ENCODE measurements around the gene LSMEM2. TPM values are rescaled to one million over a fixed set of nuclear protein-coding genes. Genes with fewer than 3 reads are reported as not detected.
A peak's percentile ranks its signal among the peaks of the same experiment; 100 is the strongest.

Gene LSMEM2
- polyA plus RNA-seq, 1 experiment, result not detected

DNA sequence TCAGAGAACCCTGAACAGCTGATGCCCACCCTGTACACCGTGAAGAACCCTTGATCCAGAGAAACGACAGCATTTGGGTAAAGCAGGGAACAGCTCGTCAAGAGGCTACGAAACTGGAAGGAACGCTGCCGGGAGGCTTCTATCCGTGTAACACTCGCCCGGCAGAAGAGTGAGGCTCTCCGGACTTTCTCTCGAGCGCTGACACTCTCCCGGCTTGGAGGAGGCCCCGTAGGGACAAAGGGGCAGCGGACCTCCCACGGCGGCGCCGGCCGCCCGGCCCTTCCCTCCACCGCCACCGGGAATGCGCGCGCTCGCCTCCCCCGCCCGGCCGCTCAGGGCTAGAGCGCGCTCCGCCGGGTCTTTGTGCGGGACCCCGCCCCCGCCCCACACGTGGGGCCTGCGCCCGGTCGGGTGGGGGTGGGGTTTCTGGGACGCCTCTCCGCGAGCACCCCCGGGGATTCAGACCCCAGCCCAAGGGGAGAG, 42.0 kb downstream of the LSMEM2 start:
- Histone ChIP-seq H3K27me3 (ENCODE audit: control insufficient read depth, insufficient read depth, low read length) (no peaks in the 10 kb centered on the region), H3K27ac (ENCODE audit: low read depth, low read length) (peak overlapping the region; percentile 40), H3K4me3 (ENCODE audit: low read depth, low read length) (peak overlapping the region; percentile 83), H3K9me3 (ENCODE audit: control insufficient read depth, insufficient read depth, low read length) (no peaks in the 10 kb centered on the region; the same call in 1 of the 2 replicates)
- POLR2A ChIA-PET, result interaction anchor here (0.6 to 1.0 kb wide), 3 partner anchors 20 to 58 kb away, joined by 3 to 9 read pairs (median 3); partner anchors contain the start of genes HYAL3, NAA80 and RASSF1
- CTCF ChIA-PET, result interaction anchor here (0.6 to 1.1 kb wide), 9 partner anchors 10 to 222 kb away, joined by 3 to 5 read pairs (median 3); no protein-coding TSS in a partner anchor
- no peak for DNase-seq (ENCODE audit: low read depth, low spot score)
- TF ChIP-seq, protein P1, sequence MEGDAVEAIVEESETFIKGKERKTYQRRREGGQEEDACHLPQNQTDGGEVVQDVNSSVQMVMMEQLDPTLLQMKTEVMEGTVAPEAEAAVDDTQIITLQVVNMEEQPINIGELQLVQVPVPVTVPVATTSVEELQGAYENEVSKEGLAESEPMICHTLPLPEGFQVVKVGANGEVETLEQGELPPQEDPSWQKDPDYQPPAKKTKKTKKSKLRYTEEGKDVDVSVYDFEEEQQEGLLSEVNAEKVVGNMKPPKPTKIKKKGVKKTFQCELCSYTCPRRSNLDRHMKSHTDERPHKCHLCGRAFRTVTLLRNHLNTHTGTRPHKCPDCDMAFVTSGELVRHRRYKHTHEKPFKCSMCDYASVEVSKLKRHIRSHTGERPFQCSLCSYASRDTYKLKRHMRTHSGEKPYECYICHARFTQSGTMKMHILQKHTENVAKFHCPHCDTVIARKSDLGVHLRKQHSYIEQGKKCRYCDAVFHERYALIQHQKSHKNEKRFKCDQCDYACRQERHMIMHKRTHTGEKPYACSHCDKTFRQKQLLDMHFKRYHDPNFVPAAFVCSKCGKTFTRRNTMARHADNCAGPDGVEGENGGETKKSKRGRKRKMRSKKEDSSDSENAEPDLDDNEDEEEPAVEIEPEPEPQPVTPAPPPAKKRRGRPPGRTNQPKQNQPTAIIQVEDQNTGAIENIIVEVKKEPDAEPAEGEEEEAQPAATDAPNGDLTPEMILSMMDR (IDR thresholded peaks at IDR 0.05; ENCODE audit: low read depth, low read length), result no peak

DNA sequence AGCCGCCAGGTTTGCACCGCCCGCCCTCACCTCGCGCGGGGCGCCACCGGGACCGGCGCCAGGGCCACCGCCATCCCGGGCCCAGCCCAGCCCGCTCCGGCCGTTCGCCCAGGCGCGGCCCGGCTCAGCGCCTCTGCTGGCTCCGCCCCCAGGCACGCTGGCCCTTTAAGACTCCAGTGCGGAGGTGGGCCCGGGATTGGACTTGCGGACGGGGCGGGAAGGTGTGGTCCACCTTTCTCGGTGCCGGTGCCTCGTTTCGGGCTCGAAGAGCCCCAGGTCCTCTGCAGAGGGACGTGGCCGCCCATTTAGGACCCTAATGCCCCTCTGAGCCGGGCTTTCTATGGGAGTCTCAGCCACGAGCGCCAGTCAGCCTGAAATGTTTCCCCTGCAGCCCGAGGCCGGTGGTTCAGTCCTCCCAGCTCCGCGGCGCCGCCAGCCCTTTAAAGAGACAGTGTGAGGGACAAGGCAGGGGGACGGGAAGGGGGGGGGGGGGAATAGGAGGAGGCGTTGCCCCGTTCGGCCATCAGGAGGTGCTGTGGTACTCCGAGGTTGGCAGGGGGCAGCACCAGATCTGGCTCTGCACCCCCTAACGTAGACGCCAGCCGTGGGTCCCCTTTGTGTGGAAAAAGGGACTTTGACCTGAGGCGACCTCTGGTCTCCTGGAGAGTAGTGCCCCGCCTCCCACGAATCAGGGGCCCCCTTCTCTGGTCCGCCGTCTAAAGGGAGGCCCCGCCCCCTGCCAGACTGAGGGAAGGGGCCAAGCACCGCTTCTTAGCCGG, 42.6 kb downstream of the LSMEM2 start:
- Histone ChIP-seq H3K27ac (ENCODE audit: low read depth, low read length) (peak overlapping the region; percentile 93), H3K27me3 (ENCODE audit: control insufficient read depth, insufficient read depth, low read length) (no peaks in the 10 kb centered on the region), H3K4me3 (ENCODE audit: low read depth, low read length) (peak overlapping the region; percentile 83), H3K9me3 (ENCODE audit: control insufficient read depth, insufficient read depth, low read length) (no peaks in the 10 kb centered on the region; the same call in 1 of the 2 replicates)
- peak; percentile 61 for DNase-seq (ENCODE audit: low read depth, low spot score)
- TF ChIP-seq, protein P1 (IDR thresholded peaks at IDR 0.05; ENCODE audit: low read depth, low read length), result peak; percentile 49
- CTCF ChIA-PET, result interaction anchor here (0.6 to 1.4 kb wide), 8 partner anchors 9 to 154 kb away, joined by 3 to 5 read pairs (median 3); no protein-coding TSS in a partner anchor
- POLR2A ChIA-PET, result interaction anchor here (0.6 to 0.8 kb wide), 3 partner anchors 19 to 58 kb away, joined by 3 to 9 read pairs (median 3); partner anchors contain the start of genes IFRD2 and RASSF1

GRCh38 chr3:50322115-50322385, 43.2 kb downstream of the LSMEM2 start:
- ChIA-PET POLR2A (interaction anchor here (0.8 kb wide), 1 partner anchor 30 kb away, joined by 3 read pairs; the partner anchor contains the start of gene IFRD2), CTCF (interaction anchor here (1.4 kb wide), 1 partner anchor 62 kb away, joined by 3 read pairs; no protein-coding TSS in a partner anchor)
- TF ChIP-seq, protein P1 (IDR thresholded peaks at IDR 0.05; ENCODE audit: low read depth, low read length), result no peak
- no peak overlapping the region for H3K27ac ChIP-seq (ENCODE audit: low read depth, low read length)
- DNase-seq (ENCODE audit: low read depth, low spot score), result no peak
- no peaks in the 10 kb centered on the region; the same call in 1 of the 2 replicates for H3K9me3 ChIP-seq (ENCODE audit: control insufficient read depth, insufficient read depth, low read length)
- no peaks in the 10 kb centered on the region for H3K27me3 ChIP-seq (ENCODE audit: control insufficient read depth, insufficient read depth, low read length)
- peak overlapping the region; percentile 83 for H3K4me3 ChIP-seq (ENCODE audit: low read depth, low read length)

DNA sequence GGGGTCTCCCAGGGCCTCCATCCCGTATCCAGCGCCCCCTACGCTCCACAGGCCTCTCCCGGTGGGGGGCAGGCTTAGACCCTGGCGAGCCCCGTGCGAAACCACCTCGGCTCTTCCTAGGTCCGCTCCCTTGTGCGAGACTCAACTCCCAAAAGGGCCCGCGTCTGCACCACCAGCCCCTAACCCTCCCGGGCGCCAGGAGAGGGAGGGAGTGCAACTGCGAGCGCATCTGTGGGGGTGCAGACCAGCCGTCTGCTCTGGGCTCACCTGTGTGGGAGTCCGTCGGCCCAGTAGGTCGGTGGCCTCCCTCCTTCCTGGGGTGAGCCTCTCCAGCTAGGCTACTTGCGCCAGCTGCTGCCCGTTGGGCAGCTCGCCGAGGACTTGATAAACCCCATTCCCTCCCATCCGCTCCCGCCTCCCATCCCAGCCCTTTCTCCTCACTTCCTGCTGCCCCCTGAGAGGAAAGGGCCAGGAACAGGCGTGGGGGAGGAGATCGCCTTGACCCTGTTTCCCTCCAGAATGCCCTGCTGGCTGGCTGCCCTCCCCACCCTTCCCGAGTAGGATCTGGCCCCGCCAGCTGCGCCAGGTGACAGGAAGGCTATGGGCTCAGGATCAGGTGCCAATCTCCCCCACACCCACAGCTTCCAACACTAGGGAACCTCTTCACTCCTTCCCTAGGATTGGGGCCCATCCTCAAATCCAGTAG, 43.7 kb downstream of the LSMEM2 start, which contains the start of gene HYAL2:
HYAL2 (minus strand) TSS at position 360 of the 706 bp plus-strand sequence. CDS start 2,256 bp downstream, outside the sequence.
- TF ChIP-seq, protein P1 (IDR thresholded peaks at IDR 0.05; ENCODE audit: low read depth, low read length), result no peak
- CTCF ChIA-PET, result interaction anchor here (0.7 to 1.4 kb wide), 2 partner anchors 14 to 62 kb away, joined by 3 read pairs; no protein-coding TSS in a partner anchor
- H3K27ac ChIP-seq (ENCODE audit: low read depth, low read length), result peak within 1 kb of the TSS; percentile 93
- peak within 1 kb of the TSS; percentile 83 for H3K4me3 ChIP-seq (ENCODE audit: low read depth, low read length)
- no peaks in the 10 kb centered on the region for H3K27me3 ChIP-seq (ENCODE audit: control insufficient read depth, insufficient read depth, low read length)
- no peak for DNase-seq (ENCODE audit: low read depth, low spot score)
- H3K9me3 ChIP-seq (ENCODE audit: control insufficient read depth, insufficient read depth, low read length), result no peaks in the 10 kb centered on the region; the same call in 1 of the 2 replicates
- POLR2A ChIA-PET, result no interaction called here

Data from AG04450 (cell line).